ENCODE measurements around the gene PRKG2.

DNA sequence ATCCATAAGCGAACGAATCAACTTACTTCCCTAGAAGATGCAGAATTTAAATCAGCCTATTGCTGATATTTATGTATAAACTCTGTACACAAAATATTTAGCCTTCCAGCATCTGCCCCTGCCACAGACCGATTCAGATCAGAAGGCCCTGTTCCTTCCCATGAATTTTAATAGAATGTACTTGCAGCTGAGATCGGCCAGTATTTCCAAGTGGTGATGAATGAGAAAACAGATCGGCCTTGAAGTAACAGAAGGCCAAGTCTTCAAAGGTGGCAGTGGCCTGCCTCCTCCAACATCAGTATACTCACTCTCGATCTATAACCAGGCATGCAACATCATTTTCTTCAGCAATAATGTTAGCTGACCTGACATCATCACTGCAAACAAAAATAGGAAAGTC is 66.4 kb downstream of the PRKG2 start:
- TF ChIP-seq, protein P1, sequence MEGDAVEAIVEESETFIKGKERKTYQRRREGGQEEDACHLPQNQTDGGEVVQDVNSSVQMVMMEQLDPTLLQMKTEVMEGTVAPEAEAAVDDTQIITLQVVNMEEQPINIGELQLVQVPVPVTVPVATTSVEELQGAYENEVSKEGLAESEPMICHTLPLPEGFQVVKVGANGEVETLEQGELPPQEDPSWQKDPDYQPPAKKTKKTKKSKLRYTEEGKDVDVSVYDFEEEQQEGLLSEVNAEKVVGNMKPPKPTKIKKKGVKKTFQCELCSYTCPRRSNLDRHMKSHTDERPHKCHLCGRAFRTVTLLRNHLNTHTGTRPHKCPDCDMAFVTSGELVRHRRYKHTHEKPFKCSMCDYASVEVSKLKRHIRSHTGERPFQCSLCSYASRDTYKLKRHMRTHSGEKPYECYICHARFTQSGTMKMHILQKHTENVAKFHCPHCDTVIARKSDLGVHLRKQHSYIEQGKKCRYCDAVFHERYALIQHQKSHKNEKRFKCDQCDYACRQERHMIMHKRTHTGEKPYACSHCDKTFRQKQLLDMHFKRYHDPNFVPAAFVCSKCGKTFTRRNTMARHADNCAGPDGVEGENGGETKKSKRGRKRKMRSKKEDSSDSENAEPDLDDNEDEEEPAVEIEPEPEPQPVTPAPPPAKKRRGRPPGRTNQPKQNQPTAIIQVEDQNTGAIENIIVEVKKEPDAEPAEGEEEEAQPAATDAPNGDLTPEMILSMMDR (IDR thresholded peaks at IDR 0.05) = no peak
- no peak for TF ChIP-seq ZFX (IDR thresholded peaks at IDR 0.05; ENCODE audit: borderline replicate concordance)

Data from 22Rv1 (cell line).